Stimulated activated memory B cell treated with anti-CD40 and anti-IgM and Interleukin-4, amounts not matched to agents 10 μg/mL and 1 μg/mL and 100 μg/mL, for 72 hours (primary cell): ENCODE results near the gene AOAH.
A peak's percentile ranks its signal among the peaks of the same experiment; 100 is the strongest.
"Not testable (repeated sequence)": the region's sequence is repeated elsewhere in the genome, so short reads cannot be mapped to it uniquely, and the experiment has no call there.

ENCODE experiments used
- ATAC-seq: fragments of 150-1000 bp; cut with Tn5 transposase; 2 replicates; pipeline ENCODE4 v1.10.0; 2021
- H3K27ac Mint-ChIP-seq: one replicate; pipeline ENCODE4 v1.8.0; 2022; ENCODE audit warnings: mild to moderate bottlenecking, mixed read lengths
- H3K27me3 Mint-ChIP-seq: one replicate; pipeline ENCODE4 v1.8.0; 2022; ENCODE audit warnings: mixed read lengths
- H3K36me3 Mint-ChIP-seq: one replicate; pipeline ENCODE4 v1.8.0; 2022; ENCODE audit warnings: mixed read lengths
- H3K4me1 Mint-ChIP-seq: one replicate; pipeline ENCODE4 v1.8.0; 2022; ENCODE audit warnings: mixed read lengths
- H3K4me3 Mint-ChIP-seq: one replicate; pipeline ENCODE4 v1.8.0; 2022; ENCODE audit warnings: mild to moderate bottlenecking, moderate library complexity, mixed read lengths
- H3K9me3 Mint-ChIP-seq: one replicate; pipeline ENCODE4 v1.8.0; 2022; ENCODE audit warnings: mixed read lengths

The AOAH gene

DNA sequence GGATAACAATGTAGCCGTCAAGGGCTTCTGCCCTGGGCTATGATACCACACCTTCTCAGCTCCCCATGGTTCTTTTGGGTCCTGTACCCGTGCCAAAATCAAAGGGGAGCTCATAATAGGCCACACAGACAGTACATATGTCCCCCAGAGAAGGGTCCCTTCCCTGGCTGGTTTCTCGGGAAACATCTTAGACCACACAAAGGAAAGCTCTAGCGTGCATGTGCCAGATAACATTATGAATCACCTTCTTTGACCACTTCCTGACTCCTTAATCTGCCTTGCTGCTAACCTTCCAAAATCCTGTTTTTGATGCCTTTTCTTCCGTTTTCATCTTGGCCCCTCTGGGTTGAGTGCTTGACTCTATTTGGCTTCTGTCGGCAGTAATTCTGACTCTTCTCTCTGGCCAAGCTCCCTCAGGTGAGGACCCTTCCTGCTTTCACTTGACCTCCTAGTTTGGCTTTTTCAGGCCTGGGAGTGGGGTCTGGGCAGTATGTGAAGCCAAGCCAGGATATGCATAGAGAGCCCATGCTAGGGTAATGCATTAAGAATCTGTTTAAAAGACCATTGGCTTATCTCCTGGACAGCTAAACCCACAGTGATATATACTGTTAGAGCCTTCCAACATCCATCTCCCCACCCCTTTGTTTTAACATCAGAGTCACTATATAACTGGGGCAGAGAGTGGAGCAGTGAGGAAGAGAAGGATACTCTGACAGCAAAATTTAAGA is 249.8 kb downstream of the AOAH start:
- peak; percentile 43 for ATAC-seq
- no peak overlapping the region for H3K27ac Mint-ChIP-seq
- H3K36me3 Mint-ChIP-seq, result peaks cover 1% of the 10 kb centered on the region
- peaks cover 5% of the 10 kb centered on the region for H3K9me3 Mint-ChIP-seq
- H3K27me3 Mint-ChIP-seq, result peaks cover 9% of the 10 kb centered on the region
- no peaks in the 10 kb centered on the region for H3K4me1 Mint-ChIP-seq
- no peak overlapping the region for H3K4me3 Mint-ChIP-seq

DNA sequence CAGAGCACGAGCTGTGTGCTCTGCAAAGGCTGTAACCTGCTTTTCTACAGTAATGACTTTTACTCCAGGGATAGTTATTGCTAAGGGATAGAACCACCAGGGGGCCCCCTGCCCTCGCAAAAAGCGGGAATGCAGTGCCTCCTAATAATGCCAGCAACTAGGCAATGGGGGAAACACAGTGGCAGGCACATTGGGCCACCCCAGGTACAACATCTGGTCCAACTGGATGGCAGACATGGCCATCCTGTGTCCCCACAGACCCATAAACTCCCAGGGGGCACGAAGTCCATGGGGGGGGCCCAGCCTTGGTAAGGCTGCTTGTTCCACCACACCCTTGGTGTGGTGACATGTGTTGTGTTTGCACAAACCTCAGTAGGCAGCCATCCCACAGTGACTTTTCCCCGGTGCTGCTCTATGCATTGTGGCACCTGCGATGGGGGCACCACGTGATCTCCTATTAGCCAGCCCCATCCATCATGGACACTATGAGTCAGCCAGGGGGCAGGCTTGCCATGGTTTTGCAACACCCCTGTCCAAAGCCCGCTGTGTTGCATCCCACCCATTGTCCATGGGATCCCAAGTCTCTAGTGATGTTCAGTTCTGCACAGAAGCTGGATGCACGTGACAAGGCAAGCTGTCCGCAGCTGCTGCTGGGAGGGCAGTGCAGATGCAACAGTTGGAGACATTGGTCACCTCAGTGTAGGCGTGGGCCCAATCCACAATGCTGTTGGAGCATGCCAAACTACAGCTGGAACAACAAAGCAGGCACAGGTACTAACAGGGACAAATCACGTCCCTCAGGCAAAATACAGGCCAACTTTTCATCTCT is 250.6 kb downstream of the AOAH start:
- Mint-ChIP-seq H3K4me3 (no peak overlapping the region), H3K9me3 (no peaks in the 10 kb centered on the region), H3K4me1 (no peaks in the 10 kb centered on the region), H3K27ac (no peak overlapping the region), H3K27me3 (peaks cover 9% of the 10 kb centered on the region), H3K36me3 (no peaks in the 10 kb centered on the region)
- peak; percentile 37 for ATAC-seq

DNA sequence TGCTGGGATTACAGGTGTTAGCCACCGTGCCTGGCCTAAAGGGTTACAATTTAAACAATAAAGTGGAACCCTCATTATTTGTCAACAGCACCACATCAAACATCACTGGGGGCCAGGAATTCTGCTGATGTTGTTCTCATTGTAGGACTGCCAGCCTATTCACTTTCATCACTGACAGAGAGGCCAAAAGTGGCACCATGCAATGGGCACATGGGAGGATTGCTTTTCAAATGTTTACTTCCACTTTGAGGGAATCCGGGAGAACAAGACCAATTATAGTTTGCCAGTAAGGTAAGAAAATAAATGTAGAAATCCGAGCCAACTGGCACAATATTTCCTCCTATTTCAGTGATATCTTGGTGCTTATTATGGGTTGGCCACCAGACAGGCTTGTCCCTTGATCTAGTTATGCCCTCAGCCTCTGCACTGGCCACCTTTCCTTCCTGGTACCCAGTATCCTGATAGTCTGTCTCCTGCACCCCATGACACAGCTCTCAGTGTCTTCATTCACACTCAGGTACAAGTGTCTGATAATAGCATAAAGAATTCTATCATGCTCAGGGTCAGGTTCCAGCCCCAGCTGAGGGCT is 252.1 kb downstream of the AOAH start:
- H3K36me3 Mint-ChIP-seq, result no peaks in the 10 kb centered on the region
- no peaks in the 10 kb centered on the region for H3K9me3 Mint-ChIP-seq
- no peaks in the 10 kb centered on the region for H3K4me1 Mint-ChIP-seq
- no peak overlapping the region for H3K4me3 Mint-ChIP-seq
- H3K27me3 Mint-ChIP-seq, result peaks cover 9% of the 10 kb centered on the region
- no peak for ATAC-seq
- no peak overlapping the region for H3K27ac Mint-ChIP-seq

DNA sequence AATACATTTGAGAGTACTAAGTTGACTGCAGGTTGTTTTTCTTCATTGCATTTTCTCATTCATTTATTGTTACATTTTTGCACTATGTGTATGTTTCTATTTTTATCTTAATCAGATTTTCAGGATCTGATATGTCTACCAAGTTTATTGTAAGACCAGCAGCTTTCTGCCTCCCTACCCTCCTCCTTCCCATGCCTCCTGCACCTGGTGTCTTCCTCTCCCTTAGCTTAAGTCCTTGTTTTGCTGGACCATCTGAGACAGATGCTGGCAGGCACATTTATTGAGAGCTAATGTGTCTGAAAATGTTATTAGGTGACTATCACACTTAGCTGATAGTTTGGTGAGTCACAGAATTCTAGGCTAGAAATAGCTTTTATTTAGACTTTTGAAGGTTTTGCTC is 255.1 kb downstream of the AOAH start:
- no peaks in the 10 kb centered on the region for H3K4me1 Mint-ChIP-seq
- H3K4me3 Mint-ChIP-seq, result no peak overlapping the region
- H3K36me3 Mint-ChIP-seq, result no peaks in the 10 kb centered on the region
- H3K27ac Mint-ChIP-seq, result no peak overlapping the region
- H3K9me3 Mint-ChIP-seq, result no peaks in the 10 kb centered on the region
- ATAC-seq, result no peak
- H3K27me3 Mint-ChIP-seq, result peaks cover 9% of the 10 kb centered on the region

DNA sequence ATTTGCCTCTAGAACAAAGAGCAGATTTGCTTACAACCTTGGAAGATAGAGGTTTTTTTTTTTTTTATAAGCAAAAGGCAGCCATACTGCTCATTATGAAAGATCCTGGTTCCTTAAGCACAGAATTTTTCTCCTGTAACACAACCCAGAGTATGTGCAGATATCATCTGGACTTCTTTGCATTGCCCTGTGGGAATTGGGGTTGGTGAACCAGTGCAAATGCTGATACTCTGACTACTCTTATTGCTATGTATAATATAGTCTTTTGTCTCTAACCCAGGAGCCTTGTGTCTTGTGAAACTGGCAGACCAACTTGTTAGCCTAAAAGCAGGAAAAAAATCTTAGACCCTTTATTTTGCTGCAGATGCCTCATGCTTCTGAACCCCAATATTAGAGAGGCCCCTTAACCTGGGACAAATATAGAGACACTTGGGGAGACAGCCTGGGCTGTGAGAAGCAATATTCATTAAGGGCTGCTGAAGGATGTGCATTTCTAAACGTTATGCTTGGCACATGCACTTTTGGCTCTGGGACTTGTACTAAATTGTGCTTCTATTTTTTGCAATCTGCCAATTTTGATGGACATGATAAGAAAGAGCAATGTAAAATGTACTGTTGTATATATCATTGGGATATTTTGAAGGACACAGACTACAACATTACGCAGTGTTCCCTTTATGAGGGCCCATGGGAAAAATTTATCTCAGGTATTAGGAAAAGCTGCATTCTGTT is 255.8 kb downstream of the AOAH start:
- Mint-ChIP-seq H3K4me1 (no peaks in the 10 kb centered on the region), H3K9me3 (no peaks in the 10 kb centered on the region), H3K36me3 (no peaks in the 10 kb centered on the region), H3K27ac (no peak overlapping the region), H3K27me3 (peaks cover 9% of the 10 kb centered on the region), H3K4me3 (no peak overlapping the region)
- ATAC-seq, result no peak

DNA sequence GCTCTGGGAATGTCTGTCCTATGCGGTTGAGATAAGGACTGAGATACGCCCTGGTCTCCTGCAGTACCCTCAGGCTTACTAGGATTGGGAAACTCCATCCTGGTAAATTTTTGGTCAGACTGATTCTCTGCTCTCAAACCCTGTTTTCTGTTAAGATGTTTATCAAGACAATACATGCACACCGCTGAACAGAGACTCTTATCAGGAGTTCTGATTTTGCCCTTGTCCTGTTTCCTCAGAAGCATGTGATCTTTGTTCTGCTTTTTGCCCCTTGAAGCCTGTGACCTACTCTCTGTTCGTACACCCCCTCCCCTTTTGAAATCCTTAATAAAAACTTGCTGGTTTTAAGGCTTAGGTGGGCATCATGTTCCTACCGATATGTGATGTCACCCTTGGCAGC is 258.3 kb downstream of the AOAH start:
- not testable (repeated sequence) for H3K9me3 Mint-ChIP-seq, H3K36me3 Mint-ChIP-seq, H3K4me3 Mint-ChIP-seq, H3K27me3 Mint-ChIP-seq, H3K4me1 Mint-ChIP-seq, ATAC-seq, H3K27ac Mint-ChIP-seq

DNA sequence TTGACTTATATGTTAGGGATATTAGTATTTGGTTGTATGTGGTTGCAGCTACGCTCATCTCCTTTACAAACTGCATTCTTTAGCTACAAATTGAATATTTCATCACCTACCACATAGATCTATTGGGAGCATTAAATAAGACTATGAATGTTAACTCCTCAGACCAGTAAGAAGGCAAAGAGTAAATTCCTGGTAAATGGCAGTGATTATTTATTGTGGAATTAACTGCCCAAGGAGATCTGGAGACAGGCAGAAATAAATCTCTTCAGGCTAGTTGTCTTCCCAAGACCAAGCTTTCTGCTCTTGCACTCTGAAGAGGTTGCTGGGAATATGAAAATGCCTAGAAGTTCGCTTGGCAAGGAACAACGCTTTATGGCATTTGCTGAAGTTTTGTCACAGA is 260.0 kb downstream of the AOAH start:
- H3K4me1 Mint-ChIP-seq, result no peaks in the 10 kb centered on the region
- H3K27me3 Mint-ChIP-seq, result no peaks in the 10 kb centered on the region
- no peak for ATAC-seq
- no peak overlapping the region for H3K27ac Mint-ChIP-seq
- no peak overlapping the region for H3K4me3 Mint-ChIP-seq
- H3K36me3 Mint-ChIP-seq, result no peaks in the 10 kb centered on the region
- H3K9me3 Mint-ChIP-seq, result no peaks in the 10 kb centered on the region
